Calu3 (cell line): ENCODE data around the gene TTC34. TPM values are rescaled to one million over a fixed set of nuclear protein-coding genes. Genes with fewer than 3 reads are reported as not detected.

Experiments
- BruUV-seq: library from RNA; stranded (reverse); fragments of 400-500 nt; replicated peaks from 2 replicates; lab custom pipeline; 2021; lab: Mats Ljungman, UMichigan
- CTCF ChIA-PET: fragments of 300-600 bp; sonication (Branson Sonifier 250); formaldehyde crosslinking; loops from one replicate; lab custom pipeline; 2022; ENCODE audit warnings: antibody characterized with exemption; lab: Charles Lee
- DNase-seq: peaks from one replicate; pipeline ENCODE4 v3.0.0; 2022
- H3K27ac Mint-ChIP-seq: one replicate; pipeline ENCODE4 v1.8.0; 2022; ENCODE audit warnings: mixed read lengths; ENCODE audit not compliant: unreplicated experiment
- H3K27me3 Mint-ChIP-seq: one replicate; pipeline ENCODE4 v1.8.0; 2022; ENCODE audit warnings: mixed read lengths; ENCODE audit not compliant: unreplicated experiment
- H3K36me3 Mint-ChIP-seq: one replicate; pipeline ENCODE4 v1.8.0; 2022; ENCODE audit warnings: mild to moderate bottlenecking, moderate library complexity, mixed read lengths; ENCODE audit not compliant: insufficient read depth, unreplicated experiment
- H3K4me1 Mint-ChIP-seq: one replicate; pipeline ENCODE4 v1.8.0; 2022; ENCODE audit warnings: mild to moderate bottlenecking, low read depth, mixed read lengths; ENCODE audit not compliant: unreplicated experiment
- H3K4me3 Mint-ChIP-seq: one replicate; pipeline ENCODE4 v1.8.0; 2022; ENCODE audit warnings: mild to moderate bottlenecking, low read depth, moderate library complexity, mixed read lengths; ENCODE audit not compliant: unreplicated experiment
- H3K9me3 Mint-ChIP-seq: one replicate; pipeline ENCODE4 v1.8.0; 2022; ENCODE audit warnings: low read depth, mixed read lengths; ENCODE audit not compliant: unreplicated experiment
- intact Hi-C: fragments of 100-400 bp; cut with micrococcal nuclease; formaldehyde crosslinking; loops from one replicate; pipeline ENCODE4 v1.10.0; 2022; ENCODE audit not compliant: unreplicated experiment
- total RNA-seq: library from RNA; stranded (reverse); gene quantifications from 2 replicates; pipeline ENCODE4 v1.2.3, GENCODE V29; 2022
- TF ChIP-seq, protein P1 (sequence below): fragments of 200-600 bp; IDR thresholded peaks from one replicate; pipeline ENCODE4 v1.8.0; 2022; ENCODE audit warnings: antibody characterized with exemption; ENCODE audit not compliant: unreplicated experiment

TTC34 gene
- total RNA-seq, 1 experiment from 2014 or later: 1.3 TPM

- peak; percentile 57 for DNase-seq
- H3K36me3 Mint-ChIP-seq: peaks cover 18% of the 10 kb centered on the region
- H3K27me3 Mint-ChIP-seq: peaks cover 10% of the 10 kb centered on the region
- intact Hi-C loops: no loop called here
- CTCF ChIA-PET: no interaction called here
- TF ChIP-seq, protein P1, sequence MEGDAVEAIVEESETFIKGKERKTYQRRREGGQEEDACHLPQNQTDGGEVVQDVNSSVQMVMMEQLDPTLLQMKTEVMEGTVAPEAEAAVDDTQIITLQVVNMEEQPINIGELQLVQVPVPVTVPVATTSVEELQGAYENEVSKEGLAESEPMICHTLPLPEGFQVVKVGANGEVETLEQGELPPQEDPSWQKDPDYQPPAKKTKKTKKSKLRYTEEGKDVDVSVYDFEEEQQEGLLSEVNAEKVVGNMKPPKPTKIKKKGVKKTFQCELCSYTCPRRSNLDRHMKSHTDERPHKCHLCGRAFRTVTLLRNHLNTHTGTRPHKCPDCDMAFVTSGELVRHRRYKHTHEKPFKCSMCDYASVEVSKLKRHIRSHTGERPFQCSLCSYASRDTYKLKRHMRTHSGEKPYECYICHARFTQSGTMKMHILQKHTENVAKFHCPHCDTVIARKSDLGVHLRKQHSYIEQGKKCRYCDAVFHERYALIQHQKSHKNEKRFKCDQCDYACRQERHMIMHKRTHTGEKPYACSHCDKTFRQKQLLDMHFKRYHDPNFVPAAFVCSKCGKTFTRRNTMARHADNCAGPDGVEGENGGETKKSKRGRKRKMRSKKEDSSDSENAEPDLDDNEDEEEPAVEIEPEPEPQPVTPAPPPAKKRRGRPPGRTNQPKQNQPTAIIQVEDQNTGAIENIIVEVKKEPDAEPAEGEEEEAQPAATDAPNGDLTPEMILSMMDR: no peak
- H3K27ac Mint-ChIP-seq: peak overlapping the region; percentile 69
- H3K4me3 Mint-ChIP-seq: peak overlapping the region; percentile 63
- peaks cover 13% of the 10 kb centered on the region for H3K4me1 Mint-ChIP-seq
- no TSS peak for BruUV-seq
- H3K9me3 Mint-ChIP-seq: no peaks in the 10 kb centered on the region
These were observed 208.8 kb downstream of the TTC34 start for GRCh38 chr1:2592672-2593071.

GRCh38 chr1:2591581-2592261 lies 209.8 kb downstream of the TTC34 start:
- DNase-seq: no peak
- H3K27me3 Mint-ChIP-seq: peaks cover under 1% of the 10 kb centered on the region
- BruUV-seq: no TSS peak
- TF ChIP-seq, protein P1: no peak
- H3K4me1 Mint-ChIP-seq: peaks cover 8% of the 10 kb centered on the region
- H3K36me3 Mint-ChIP-seq: peaks cover 28% of the 10 kb centered on the region
- no peak overlapping the region for H3K27ac Mint-ChIP-seq
- peak overlapping the region; percentile 49 for H3K4me3 Mint-ChIP-seq
- CTCF ChIA-PET: no interaction called here
- intact Hi-C loops: no loop called here
- no peaks in the 10 kb centered on the region for H3K9me3 Mint-ChIP-seq

GRCh38 chr1:2591233-2591580 lies 210.3 kb downstream of the TTC34 start:
- no TSS peak for BruUV-seq
- Mint-ChIP-seq H3K27me3 (no peaks in the 10 kb centered on the region), H3K36me3 (peaks cover 33% of the 10 kb centered on the region), H3K27ac (no peak overlapping the region), H3K9me3 (no peaks in the 10 kb centered on the region), H3K4me1 (peaks cover 8% of the 10 kb centered on the region), H3K4me3 (no peak overlapping the region)
- no peak for DNase-seq
- TF ChIP-seq, protein P1: no peak
- CTCF ChIA-PET: no interaction called here
- intact Hi-C loops: no loop called here

DNA sequence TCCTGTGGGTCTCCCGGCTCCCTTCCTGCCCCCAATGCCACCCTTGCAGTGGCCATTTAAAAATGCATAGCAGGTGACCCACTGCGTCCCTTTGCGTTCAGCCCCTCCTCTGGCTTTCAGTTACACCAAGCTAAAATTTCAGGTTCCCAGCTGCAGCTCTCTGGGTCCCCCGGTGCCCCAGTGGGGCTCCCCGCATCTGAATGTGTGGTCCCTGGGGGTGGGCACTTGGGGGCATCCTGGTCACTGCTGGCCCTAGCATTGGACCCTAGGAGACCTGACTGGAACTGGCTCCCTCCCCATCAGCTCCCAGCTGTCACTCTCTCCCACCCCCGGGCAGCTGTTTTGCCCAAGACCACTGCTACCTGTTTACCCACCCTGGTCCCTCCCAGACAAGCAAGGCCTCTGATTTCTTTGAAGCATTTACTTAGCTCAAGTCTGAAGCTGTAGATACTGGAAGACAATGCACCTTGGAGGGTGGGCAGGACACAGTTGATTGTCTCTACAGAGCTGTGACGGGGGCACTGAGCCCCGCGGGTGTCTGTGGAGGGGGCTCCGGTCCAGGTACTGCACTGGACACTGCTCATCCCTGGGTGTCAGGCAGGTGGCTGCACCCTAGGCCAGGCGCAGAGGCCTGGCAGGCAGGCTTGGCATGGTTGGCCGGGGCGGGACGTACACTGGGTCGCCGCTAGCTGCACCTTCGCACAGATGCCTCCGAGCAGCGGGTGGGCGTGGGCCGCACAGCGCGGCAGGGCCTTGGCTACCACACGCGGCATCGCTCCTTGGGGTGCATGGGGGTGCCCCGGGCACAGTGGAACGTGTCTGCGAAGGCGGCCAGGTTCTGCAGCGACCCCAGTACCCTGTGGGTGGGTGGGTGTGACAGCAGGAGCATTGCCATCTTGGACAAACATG lies 211.0 kb downstream of the TTC34 start:
- H3K36me3 Mint-ChIP-seq: peaks cover 39% of the 10 kb centered on the region
- no peak for DNase-seq
- CTCF ChIA-PET: no interaction called here
- no peak overlapping the region for H3K4me3 Mint-ChIP-seq
- intact Hi-C loops: no loop called here
- H3K4me1 Mint-ChIP-seq: peaks cover 8% of the 10 kb centered on the region
- TF ChIP-seq, protein P1: no peak
- no peak overlapping the region for H3K27ac Mint-ChIP-seq
- H3K27me3 Mint-ChIP-seq: no peaks in the 10 kb centered on the region
- no peaks in the 10 kb centered on the region for H3K9me3 Mint-ChIP-seq
- TSS peak; percentile 61 for BruUV-seq
